ENCODE data around the gene HPCA. TPM values are rescaled to one million over a fixed set of nuclear protein-coding genes. Genes with fewer than 3 reads are reported as not detected.

The HPCA gene
- total and polyA plus RNA-seq, 2 experiments from 2014 or later: not detected

DNA sequence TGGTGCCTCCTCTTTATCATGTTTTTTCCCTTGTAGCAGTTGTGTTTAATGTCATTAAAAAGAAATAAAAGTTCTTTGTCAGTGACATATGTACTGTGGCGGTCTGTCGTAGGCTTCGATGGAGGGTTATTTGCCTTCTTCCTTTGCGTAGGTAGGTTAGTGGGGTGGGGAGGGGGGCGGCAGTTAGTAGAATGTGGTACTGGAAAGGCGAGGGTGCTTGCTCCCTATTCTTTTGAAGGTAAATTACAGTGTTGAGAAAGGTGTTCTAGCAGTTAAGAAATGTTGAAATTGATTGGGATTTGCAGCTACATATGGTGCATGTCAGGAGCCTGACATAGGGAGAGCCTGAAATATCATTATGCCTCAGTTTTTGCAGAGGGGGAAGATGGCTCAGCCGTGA lies 27.5 kb upstream of the HPCA start:
- Histone ChIP-seq H3F3A (ENCODE audit: insufficient read depth) (no peaks in the 10 kb centered on the region), H2AFZ (no peak overlapping the region), H3K4me1 (ENCODE audit: insufficient read depth) (peaks cover 6% of the 10 kb centered on the region; the same call in 1 of the 2 replicates), H3K9me3 (ENCODE audit: low read depth) (no peaks in the 10 kb centered on the region), H3K4me3 (no peak overlapping the region), H3K27me3 (replicated peaks; ENCODE audit: insufficient read depth) (no peaks in the 10 kb centered on the region), H4K20me1 (ENCODE audit: insufficient read depth) (no peaks in the 10 kb centered on the region), H3K4me2 (ENCODE audit: unreplicated experiment) (no peak overlapping the region), H3K9ac (no peak overlapping the region), H3K36me3 (ENCODE audit: low read depth) (peaks cover 33% of the 10 kb centered on the region), H3K27ac (no peak overlapping the region), H3K79me2 (ENCODE audit: insufficient read depth) (no peaks in the 10 kb centered on the region), H3K9me2 (ENCODE audit: insufficient read depth) (no peaks in the 10 kb centered on the region)
- WGBS, 2 experiments (ENCODE audit: low coverage in 1 of 2, low lambda C conversion rate in 2 of 2, missing lambda C conversion rate in 2 of 2): 91% methylated on average over 7 of the region's 7 CpGs
- in situ Hi-C loops (cut with MboI): no loop called here
- TF ChIP-seq EZH2phosphoT487 (IDR thresholded peaks at IDR 0.05; ENCODE audit: insufficient read depth, low read depth): no peak
- TF ChIP-seq EZH2 (IDR thresholded peaks at IDR 0.05; ENCODE audit: insufficient read depth, poor library complexity, severe bottlenecking): no peak
- no peak for DNase-seq

GRCh38 chr1:32859915-32860314 lies 26.4 kb upstream of the HPCA start:
- no peak for TF ChIP-seq EZH2phosphoT487 (IDR thresholded peaks at IDR 0.05; ENCODE audit: insufficient read depth, low read depth)
- TF ChIP-seq EZH2 (IDR thresholded peaks at IDR 0.05; ENCODE audit: insufficient read depth, poor library complexity, severe bottlenecking): no peak
- DNase-seq: no peak
- Histone ChIP-seq H3K36me3 (ENCODE audit: low read depth) (peaks cover 22% of the 10 kb centered on the region), H3K9ac (no peak overlapping the region), H2AFZ (no peak overlapping the region), H3K9me2 (ENCODE audit: insufficient read depth) (no peaks in the 10 kb centered on the region), H3F3A (ENCODE audit: insufficient read depth) (no peaks in the 10 kb centered on the region), H3K9me3 (ENCODE audit: low read depth) (no peaks in the 10 kb centered on the region), H3K4me2 (ENCODE audit: unreplicated experiment) (no peak overlapping the region), H3K4me3 (no peak overlapping the region), H3K27ac (no peak overlapping the region), H3K27me3 (replicated peaks; ENCODE audit: insufficient read depth) (no peaks in the 10 kb centered on the region), H4K20me1 (ENCODE audit: insufficient read depth) (no peaks in the 10 kb centered on the region), H3K79me2 (ENCODE audit: insufficient read depth) (no peaks in the 10 kb centered on the region), H3K4me1 (ENCODE audit: insufficient read depth) (peaks cover 6% of the 10 kb centered on the region; the same call in 1 of the 2 replicates)
- in situ Hi-C loops (cut with MboI): no loop called here
- WGBS, 2 experiments (ENCODE audit: low coverage in 1 of 2, low lambda C conversion rate in 2 of 2, missing lambda C conversion rate in 2 of 2): 95 to 97% methylated on average over 2 of the region's 2 CpGs

DNA sequence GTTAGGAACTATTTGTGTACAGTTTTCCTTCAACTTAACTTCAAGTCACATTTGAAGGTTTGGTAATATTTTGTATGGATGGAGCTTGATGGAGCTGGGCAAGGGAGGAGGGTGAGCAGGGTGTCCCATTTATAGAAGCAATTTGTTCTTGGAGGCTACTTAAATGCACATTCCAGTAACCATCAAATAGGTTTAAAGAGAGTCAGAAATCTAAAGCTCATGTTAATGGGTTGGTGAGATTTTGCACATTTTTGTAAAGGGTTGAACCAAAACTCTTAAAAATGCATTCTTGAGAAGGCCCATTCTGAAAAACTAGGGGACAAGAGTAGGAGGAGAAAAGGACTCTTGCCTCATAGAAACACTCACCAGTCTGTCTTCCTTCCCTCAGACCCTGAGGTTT lies 25.7 kb upstream of the HPCA start:
- no peak overlapping the region for H2AFZ ChIP-seq
- in situ Hi-C loops (cut with MboI): no loop called here
- H3K36me3 ChIP-seq (ENCODE audit: low read depth): peaks cover 16% of the 10 kb centered on the region
- DNase-seq: no peak
- H3K9me2 ChIP-seq (ENCODE audit: insufficient read depth): no peaks in the 10 kb centered on the region
- H3K27me3 ChIP-seq (replicated peaks; ENCODE audit: insufficient read depth): no peaks in the 10 kb centered on the region
- H3K9ac ChIP-seq: no peak overlapping the region
- no peaks in the 10 kb centered on the region for H3F3A ChIP-seq (ENCODE audit: insufficient read depth)
- no peak overlapping the region for H3K4me3 ChIP-seq
- H4K20me1 ChIP-seq (ENCODE audit: insufficient read depth): no peaks in the 10 kb centered on the region
- TF ChIP-seq EZH2phosphoT487 (IDR thresholded peaks at IDR 0.05; ENCODE audit: insufficient read depth, low read depth): no peak
- no peak for TF ChIP-seq EZH2 (IDR thresholded peaks at IDR 0.05; ENCODE audit: insufficient read depth, poor library complexity, severe bottlenecking)
- peaks cover 6% of the 10 kb centered on the region; the same call in 1 of the 2 replicates for H3K4me1 ChIP-seq (ENCODE audit: insufficient read depth)
- H3K9me3 ChIP-seq (ENCODE audit: low read depth): no peaks in the 10 kb centered on the region
- no peak overlapping the region for H3K4me2 ChIP-seq (ENCODE audit: unreplicated experiment)
- H3K79me2 ChIP-seq (ENCODE audit: insufficient read depth): no peaks in the 10 kb centered on the region
- H3K27ac ChIP-seq: no peak overlapping the region

- Histone ChIP-seq H3K4me2 (ENCODE audit: unreplicated experiment) (no peak overlapping the region), H3K27ac (no peak overlapping the region), H3K9me2 (ENCODE audit: insufficient read depth) (no peaks in the 10 kb centered on the region), H3K9ac (no peak overlapping the region), H3K4me3 (no peak overlapping the region), H3K27me3 (replicated peaks; ENCODE audit: insufficient read depth) (no peaks in the 10 kb centered on the region), H3K79me2 (ENCODE audit: insufficient read depth) (no peaks in the 10 kb centered on the region), H3K4me1 (ENCODE audit: insufficient read depth) (peaks cover 6% of the 10 kb centered on the region; the same call in 1 of the 2 replicates), H4K20me1 (ENCODE audit: insufficient read depth) (no peaks in the 10 kb centered on the region), H3F3A (ENCODE audit: insufficient read depth) (no peaks in the 10 kb centered on the region), H3K36me3 (ENCODE audit: low read depth) (peaks cover 6% of the 10 kb centered on the region; the same call in 1 of the 2 replicates), H2AFZ (no peak overlapping the region), H3K9me3 (ENCODE audit: low read depth) (no peaks in the 10 kb centered on the region)
- WGBS, 2 experiments (ENCODE audit: low coverage in 1 of 2, low lambda C conversion rate in 2 of 2, missing lambda C conversion rate in 2 of 2): 59 to 63% methylated on average over 3 of the region's 3 CpGs
- in situ Hi-C loops (cut with MboI): no loop called here
- no peak for TF ChIP-seq EZH2phosphoT487 (IDR thresholded peaks at IDR 0.05; ENCODE audit: insufficient read depth, low read depth)
- no peak for TF ChIP-seq EZH2 (IDR thresholded peaks at IDR 0.05; ENCODE audit: insufficient read depth, poor library complexity, severe bottlenecking)
- peak; percentile 39 for DNase-seq
These were observed 24.2 kb upstream of the HPCA start for GRCh38 chr1:32861904-32862695.

Measured in GM23248 (cell line).